RWPE2 (cell line): ENCODE results near the gene MAN2B1.
A peak's percentile ranks its signal among the peaks of the same experiment; 100 is the strongest.
"Not testable (repeated sequence)": the region's sequence is repeated elsewhere in the genome, so short reads cannot be mapped to it uniquely, and the experiment has no call there.

ENCODE experiments used
- ATAC-seq: fragments of 200-7000 bp; cut with Tn5 transposase; 3 replicates; pipeline ENCODE4 v1.9.1; 2021; ENCODE audit warnings: low read depth
- DNase-seq: peaks from one replicate; pipeline ENCODE4 v3.0.0-alpha.2; 2020; ENCODE audit warnings: low spot score
- H3K27ac ChIP-seq: fragments of 450-650 bp; 2 replicates; pipeline ENCODE4 v1.5.1; 2017; ENCODE audit warnings: mild to moderate bottlenecking; ENCODE audit not compliant: poor library complexity, severe bottlenecking
- H3K27me3 ChIP-seq: fragments of 250-450 bp; sonication (Bioruptor Pico); 2 replicates; pipeline ENCODE4 v1.5.1; 2021; ENCODE audit warnings: mild to moderate bottlenecking, moderate library complexity; ENCODE audit not compliant: insufficient read depth, poor library complexity, severe bottlenecking
- H3K36me3 ChIP-seq: fragments of 250-450 bp; sonication (Bioruptor Pico); 2 replicates; pipeline ENCODE4 v1.5.1; 2020; ENCODE audit warnings: low read depth, mild to moderate bottlenecking, moderate library complexity
- H3K4me1 ChIP-seq: fragments of 250-450 bp; sonication (Bioruptor Pico); 2 replicates; pipeline ENCODE4 v1.5.1; 2021; ENCODE audit warnings: mild to moderate bottlenecking, moderate library complexity; ENCODE audit not compliant: insufficient read depth, poor library complexity, severe bottlenecking
- H3K4me3 ChIP-seq: fragments of 250-450 bp; sonication (Bioruptor Pico); 2 replicates; pipeline ENCODE4 v1.5.1; 2021; ENCODE audit warnings: mild to moderate bottlenecking, moderate library complexity; ENCODE audit not compliant: severe bottlenecking
- H3K9me3 ChIP-seq: fragments of 250-450 bp; sonication (Bioruptor Pico); 2 replicates; pipeline ENCODE4 v1.5.1; 2021; ENCODE audit warnings: mild to moderate bottlenecking, moderate library complexity; ENCODE audit not compliant: severe bottlenecking
- CTCF ChIP-seq: fragments of 450-650 bp; IDR thresholded peaks from one replicate; pipeline ENCODE4 v1.5.1; 2017; ENCODE audit warnings: mild to moderate bottlenecking, moderate library complexity; ENCODE audit not compliant: poor library complexity, severe bottlenecking

MAN2B1 gene

DNA sequence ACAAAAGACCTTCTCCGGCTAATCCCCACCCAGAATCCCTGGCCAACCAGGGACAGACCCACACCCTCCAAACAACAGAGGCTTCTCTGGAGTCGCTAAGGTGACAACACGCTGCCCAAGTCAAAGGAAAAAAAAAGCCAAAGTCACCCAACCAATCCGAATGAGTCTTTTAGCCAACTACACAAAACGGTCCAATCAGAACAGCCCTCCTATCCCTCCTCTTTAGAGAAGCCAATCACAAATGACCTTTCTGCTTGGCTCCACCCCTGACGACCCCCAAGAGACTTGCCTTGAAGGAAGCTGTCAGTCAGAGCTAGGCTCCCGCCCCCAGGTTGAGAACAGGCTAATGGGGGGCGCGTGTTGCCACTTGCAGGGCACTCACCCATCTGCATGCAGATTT, 36.5 kb upstream of the MAN2B1 start:
- TF ChIP-seq CTCF = no peak
- Histone ChIP-seq H3K4me3 (no peak overlapping the region), H3K9me3 (no peaks in the 10 kb centered on the region), H3K27ac (no peak overlapping the region), H3K36me3 (peaks cover 80% of the 10 kb centered on the region), H3K27me3 (no peaks in the 10 kb centered on the region), H3K4me1 (no peaks in the 10 kb centered on the region)
- ATAC-seq (peak; percentile 26; the same call in 1 of the 3 replicates), DNase-seq (no peak)

GRCh38 chr19:12701596-12702282, 35.2 kb upstream of the MAN2B1 start:
- no peaks in the 10 kb centered on the region for H3K9me3 ChIP-seq
- DNase-seq (no peak), ATAC-seq (no peak)
- no peak for TF ChIP-seq CTCF
- H3K4me3 ChIP-seq = no peak overlapping the region
- H3K4me1 ChIP-seq = no peaks in the 10 kb centered on the region
- no peak overlapping the region for H3K27ac ChIP-seq
- H3K27me3 ChIP-seq = no peaks in the 10 kb centered on the region
- peaks cover 68% of the 10 kb centered on the region for H3K36me3 ChIP-seq

- Histone ChIP-seq H3K27ac (no peak overlapping the region), H3K4me1 (no peaks in the 10 kb centered on the region), H3K36me3 (peaks cover 33% of the 10 kb centered on the region), H3K4me3 (no peak overlapping the region), H3K27me3 (no peaks in the 10 kb centered on the region), H3K9me3 (no peaks in the 10 kb centered on the region)
- no peak for TF ChIP-seq CTCF
- DNase-seq = no peak
- ATAC-seq = no peak
Observed at GRCh38 chr19:12698138-12698537, 31.6 kb upstream of the MAN2B1 start.

- peaks cover 26% of the 10 kb centered on the region for H3K36me3 ChIP-seq
- not testable (repeated sequence) for H3K9me3 ChIP-seq, ATAC-seq, H3K4me3 ChIP-seq, H3K27me3 ChIP-seq, DNase-seq, H3K4me1 ChIP-seq, H3K27ac ChIP-seq
Observed at GRCh38 chr19:12697425-12697824, 30.9 kb upstream of the MAN2B1 start.

DNA sequence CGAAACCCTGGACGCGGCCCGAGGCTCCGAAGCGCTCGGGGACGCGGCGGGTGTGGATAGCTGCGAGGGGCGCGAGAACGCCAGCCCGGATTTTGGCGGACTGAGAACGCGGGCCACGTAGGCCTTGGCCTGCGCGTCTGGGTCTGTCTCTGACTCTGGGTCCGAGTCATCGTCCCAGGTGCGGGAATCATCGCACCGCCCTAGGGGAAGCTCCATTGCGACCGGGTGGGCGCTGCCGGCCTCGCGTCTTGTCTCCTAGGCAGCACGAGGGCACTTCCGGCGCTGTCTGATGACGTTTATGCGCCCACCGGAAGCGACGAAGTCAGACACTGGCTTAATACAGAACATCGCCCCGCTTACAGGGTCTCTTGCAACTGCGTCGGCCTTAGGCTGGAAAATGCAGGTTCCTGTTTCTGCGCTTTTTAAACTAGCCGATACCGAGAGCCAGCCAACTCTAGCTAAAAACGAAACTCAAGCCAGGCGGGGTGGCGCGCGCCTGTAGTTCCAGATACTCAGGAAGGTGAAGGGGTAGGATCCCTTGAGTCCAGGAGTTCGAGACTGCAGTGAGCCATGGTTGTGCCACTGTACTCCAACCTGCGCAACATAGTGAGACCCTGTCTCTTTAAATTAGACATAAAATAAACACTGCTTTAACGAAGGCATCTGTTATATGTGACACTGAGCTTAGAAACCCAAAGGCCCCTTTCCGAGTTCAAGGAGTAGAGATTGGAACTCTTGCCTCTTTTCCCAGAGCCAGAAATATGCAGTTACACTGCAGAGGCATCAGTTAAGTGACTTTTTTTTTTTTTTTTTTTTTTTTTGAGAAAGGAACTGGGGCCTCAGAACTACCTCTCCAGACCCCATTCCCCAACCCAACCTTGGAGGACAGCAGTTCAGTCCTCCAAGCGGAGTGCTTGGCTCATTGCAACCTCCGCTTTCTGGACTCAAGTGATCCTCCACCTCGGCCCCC, 30.1 kb upstream of the MAN2B1 start, which contains the start of gene FBXW9:
FBXW9 (minus strand) TSS at position 266 of the 970 bp plus-strand sequence; CDS start at position 216, 50 bp downstream.
- H3K27me3 ChIP-seq = no peaks in the 10 kb centered on the region
- H3K27ac ChIP-seq = peak within 1 kb of the TSS; percentile 12
- no peaks in the 10 kb centered on the region for H3K9me3 ChIP-seq
- TF ChIP-seq CTCF = no peak
- H3K4me3 ChIP-seq = peak within 1 kb of the TSS; percentile 73
- DNase-seq (peak; percentile 88), ATAC-seq (peak; percentile 80)
- no peaks in the 10 kb centered on the region for H3K4me1 ChIP-seq
- peaks cover 19% of the 10 kb centered on the region for H3K36me3 ChIP-seq
